HG03558 (cell line): ENCODE measurements around the gene ATN1.

Experiments
- ATAC-seq: cut with Tn5 transposase; IDR thresholded peaks from one replicate; pipeline ENCODE4 v1.9.1; 2021; ENCODE audit warnings: moderate number of reproducible peaks; ENCODE audit not compliant: unreplicated experiment; ENCODE audit errors: extremely low read depth

Gene ATN1

GRCh38 chr12:6941782-6942181 is 14.0 kb downstream of the ATN1 start:
- ATAC-seq, result no peak

- ATAC-seq, result no peak
Measured at GRCh38 chr12:6942331-6942665, 14.5 kb downstream of the ATN1 start.

- peak; percentile 14 for ATAC-seq
Measured at GRCh38 chr12:6943389-6943721, 15.6 kb downstream of the ATN1 start.

GRCh38 chr12:6943722-6944380 is 16.1 kb downstream of the ATN1 start, which contains the start of the genes C12orf57 and RNU7-1:
Gene C12orf57 (plus strand): TSS chr12:6944022. CDS start chr12:6944122, 100 bp downstream.
Gene RNU7-1 (plus strand): TSS chr12:6943816.
- ATAC-seq, result peak; percentile 21

- ATAC-seq, result no peak
Measured at GRCh38 chr12:6944381-6945186, 16.8 kb downstream of the ATN1 start.

- ATAC-seq, result no peak
Measured at GRCh38 chr12:6945613-6946012, 17.9 kb downstream of the ATN1 start.

- no peak for ATAC-seq
Measured at GRCh38 chr12:6946033-6946919, 18.5 kb downstream of the ATN1 start.

- no peak for ATAC-seq
Measured at GRCh38 chr12:6946920-6947374, 19.2 kb downstream of the ATN1 start.

GRCh38 chr12:6947615-6948014 is 19.9 kb downstream of the ATN1 start:
- ATAC-seq, result no peak

GRCh38 chr12:6948873-6949594 is 21.3 kb downstream of the ATN1 start:
- no peak for ATAC-seq

- no peak for ATAC-seq
Measured at GRCh38 chr12:6950401-6950801, 22.6 kb downstream of the ATN1 start.

- ATAC-seq, result no peak
Measured at GRCh38 chr12:6950811-6951540, 23.2 kb downstream of the ATN1 start, which contains the start of gene PTPN6. Gene PTPN6 (plus strand): TSS chr12:6951356. CDS start chr12:6951513, 157 bp downstream.

GRCh38 chr12:6951551-6952120 is 23.9 kb downstream of the ATN1 start:
- no peak for ATAC-seq

GRCh38 chr12:6952121-6952862 is 24.5 kb downstream of the ATN1 start:
- no peak for ATAC-seq

GRCh38 chr12:6952863-6953441 is 25.2 kb downstream of the ATN1 start:
- no peak for ATAC-seq

- no peak for ATAC-seq
Measured at GRCh38 chr12:6953442-6954315, 25.9 kb downstream of the ATN1 start.
